T-cell (primary cell): ENCODE results near the gene CDK5R2. TPM values are rescaled to one million over a fixed set of nuclear protein-coding genes. Genes with fewer than 3 reads are reported as not detected.
A peak's percentile ranks its signal among the peaks of the same experiment; 100 is the strongest.

Source experiments
- ATAC-seq, 4 experiments: fragments of 200-7000 bp in 3 of 4; fragments of 150-1000 bp in 1 of 4; cut with Tn5 transposase; replicated peaks in 1 of 4; 1 replicate in 3 of 4; 2 replicates in 1 of 4; pipeline ENCODE4 v1.10.0; 2021; ENCODE audit warnings: moderate library complexity in 3 of 4, mild to moderate bottlenecking in 2 of 4, moderate number of reproducible peaks in 1 of 4
- CTCF ChIA-PET, 2 donors: fragments of 300-600 bp; sonication (Branson Sonifier 250); formaldehyde crosslinking; loops; one replicate each; lab custom pipeline; 2022; ENCODE audit warnings: antibody characterized with exemption in 2 of 2; lab: Charles Lee
- POLR2A ChIA-PET, 2 donors: fragments of 300-600 bp; sonication (Branson Sonifier 250); formaldehyde crosslinking; loops; one replicate each; lab custom pipeline; 2022; ENCODE audit warnings: antibody characterized with exemption in 2 of 2; lab: Charles Lee
- DNase-seq, 35 experiments: peaks; one replicate each; pipeline versions ENCODE4 v3.0.0 to v3.0.0-alpha.2; 2013 to 2023
- H3K27ac ChIP-seq: one replicate; pipeline ENCODE4 v1.5.1; 2013; ENCODE audit warnings: low read length
- H3K27me3 ChIP-seq, 2 experiments: replicated peaks in 1 of 2; 1 replicate in 1 of 2; 2 replicates in 1 of 2; pipeline versions ENCODE4 v1.6.1 to v1.7.0; 2013; ENCODE audit warnings: low read length in 1 of 2, mixed read lengths in 1 of 2; ENCODE audit not compliant: control insufficient read depth in 2 of 2, insufficient read depth in 2 of 2; ENCODE audit errors: extremely low read depth in 1 of 2
- H3K36me3 ChIP-seq, 2 donors: 1 replicate in 1 of 2; 2 replicates in 1 of 2; pipeline versions ENCODE4 v1.6.1 to v1.7.0; 2013; ENCODE audit warnings: low read length in 1 of 2; ENCODE audit not compliant: control insufficient read depth in 2 of 2, insufficient read depth in 1 of 2; ENCODE audit errors: extremely low read depth in 1 of 2
- H3K4me1 ChIP-seq, 2 experiments: 1 replicate in 1 of 2; 2 replicates in 1 of 2; pipeline versions ENCODE4 v1.6.1 to v1.7.0; 2013; ENCODE audit warnings: low read length in 2 of 2, mixed read lengths in 1 of 2; ENCODE audit not compliant: insufficient read depth in 2 of 2, control insufficient read depth in 1 of 2; ENCODE audit errors: extremely low read depth in 1 of 2
- H3K4me3 ChIP-seq, 2 donors: 1 replicate in 1 of 2; 2 replicates in 1 of 2; pipeline versions ENCODE4 v1.5.1 to v1.7.0; 2013; ENCODE audit warnings: mild to moderate bottlenecking in 2 of 2, low read length in 1 of 2, moderate library complexity in 1 of 2; ENCODE audit not compliant: control insufficient read depth in 1 of 2; ENCODE audit errors: extremely low read depth in 1 of 2
- H3K9me3 ChIP-seq: 2 replicates; pipeline ENCODE4 v1.7.0; 2013
- H3K27ac Mint-ChIP-seq, 2 donors: one replicate each; pipeline ENCODE4 v1.8.0; 2020 to 2021; ENCODE audit warnings: mild to moderate bottlenecking in 2 of 2, mixed read lengths in 2 of 2
- H3K27me3 Mint-ChIP-seq, 2 donors: one replicate each; pipeline ENCODE4 v1.8.0; 2021 to 2022; ENCODE audit warnings: mixed read lengths in 2 of 2
- H3K36me3 Mint-ChIP-seq: one replicate; pipeline ENCODE4 v1.8.0; 2021; ENCODE audit warnings: mixed read lengths
- H3K4me1 Mint-ChIP-seq, 3 donors: one replicate each; pipeline ENCODE4 v1.8.0; 2020 to 2022; ENCODE audit warnings: mixed read lengths in 3 of 3, mild to moderate bottlenecking in 1 of 3
- H3K4me3 Mint-ChIP-seq, 3 donors: one replicate each; pipeline ENCODE4 v1.8.0; 2020 to 2022; ENCODE audit warnings: mild to moderate bottlenecking in 3 of 3, mixed read lengths in 3 of 3, moderate library complexity in 3 of 3
- H3K9me3 Mint-ChIP-seq, 3 donors: one replicate each; pipeline ENCODE4 v1.8.0; 2020 to 2022; ENCODE audit warnings: mixed read lengths in 3 of 3
- WGBS: methylation state at CpG from one replicate; pipeline ENCODE4 v1.1.5; 2013; ENCODE audit warnings: missing lambda C conversion rate; ENCODE audit not compliant: insufficient coverage; 5-methylcytosine and 5-hydroxymethylcytosine counted together
- total RNA-seq, 35 experiments: library from RNA in 6 of 35; stranded (reverse) in 6 of 35; fragments of 120-200 nt in 1 of 35; gene quantifications; one replicate each; pipeline versions ENCODE4 v1.2.1 to v1.2.4 and lab custom pipeline; 2013 to 2026

CDK5R2 gene
- total RNA-seq, 5 donors from 2014 or later (not counting 1 experiment from before 2014, with no cell fraction given) = not detected

- peaks cover 10 to 47% of the 10 kb centered on the region in 2 experiments for H3K4me1 ChIP-seq
- peaks cover 13 to 81% of the 10 kb centered on the region in 2 experiments for H3K27me3 ChIP-seq
- peak overlapping the region; percentile 2 to 53 for H3K4me3 ChIP-seq
- H3K36me3 ChIP-seq = no peaks in the 10 kb centered on the region
- Mint-ChIP-seq H3K4me3 (peak overlapping the region; percentile 75 to 83 (median 77)), H3K36me3 (no peaks in the 10 kb centered on the region), H3K9me3 (no peaks in the 10 kb centered on the region), H3K27ac (peak overlapping the region in 1 of 2 donors; percentile 32), H3K4me1 (peaks cover 32 to 40% (median 40%) of the 10 kb centered on the region in 3 donors), H3K27me3 (peaks cover 66 to 78% of the 10 kb centered on the region in 2 donors)
- no peaks in the 10 kb centered on the region for H3K9me3 ChIP-seq
- WGBS = 6% methylated on average over 46 of the region's 46 CpGs
- ATAC-seq = peak; percentile 3 to 13 (median 8)
- CTCF ChIA-PET = interaction anchor here in 1 of 2 donors (0.5 to 1.1 kb wide), 5 partner anchors 14 to 175 kb away, joined by 3 to 5 read pairs (median 3); no protein-coding TSS in a partner anchor
- H3K27ac ChIP-seq = no peak overlapping the region
- no peak for DNase-seq
- POLR2A ChIA-PET = interaction anchor here in 1 of 2 donors (1.3 kb wide), 1 partner anchor 31 kb away, joined by 7 read pairs; no protein-coding TSS in a partner anchor
Measured at GRCh38 chr2:218981390-218981880, 22.0 kb downstream of the CDK5R2 start.

DNA sequence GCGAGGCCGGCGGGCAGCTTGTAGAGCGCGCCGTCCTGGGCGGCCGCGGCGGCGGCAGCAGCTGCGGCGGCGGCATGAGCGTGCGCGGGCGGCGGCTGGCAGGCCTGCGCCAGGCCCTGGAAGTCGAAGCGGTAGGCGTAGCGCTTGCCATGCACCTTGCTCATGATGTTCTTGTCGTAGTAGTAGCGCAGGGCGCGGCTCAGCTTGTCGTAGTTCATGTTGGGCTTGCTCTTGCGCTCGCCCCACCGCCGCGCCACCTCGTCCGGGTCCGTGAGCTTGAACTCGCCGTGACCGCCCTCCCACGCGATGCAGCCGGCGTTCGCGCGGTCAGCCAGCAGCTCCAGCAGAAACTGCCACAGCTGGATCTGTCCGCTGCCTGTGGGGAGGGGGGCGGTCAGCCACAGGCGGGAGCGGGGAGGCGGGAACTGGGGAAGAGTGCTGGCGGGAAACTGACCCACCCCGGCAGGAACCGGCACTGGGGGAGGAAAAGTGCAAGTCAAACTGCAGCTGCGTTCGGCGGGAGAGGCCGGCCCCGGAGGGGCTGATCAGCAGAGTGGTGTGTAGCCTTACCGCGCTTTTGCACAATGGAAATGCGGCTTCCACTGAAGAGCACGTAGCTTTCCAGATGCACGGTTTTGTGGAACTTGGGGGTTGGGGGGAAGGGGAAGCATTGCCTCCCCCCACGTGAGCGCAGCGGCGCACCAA is 22.6 kb downstream of the CDK5R2 start:
- ChIA-PET CTCF (interaction anchor here (0.5 to 1.0 kb wide), 4 partner anchors 13 to 60 kb away, joined by 3 read pairs; no protein-coding TSS in a partner anchor), POLR2A (interaction anchor here in 1 of 2 donors (1.3 kb wide), 1 partner anchor 32 kb away, joined by 7 read pairs; no protein-coding TSS in a partner anchor)
- H3K27ac Mint-ChIP-seq = no peak overlapping the region
- H3K27me3 ChIP-seq = peaks cover 13 to 87% of the 10 kb centered on the region in 2 experiments
- H3K4me1 Mint-ChIP-seq = peaks cover 32 to 40% (median 40%) of the 10 kb centered on the region in 3 donors
- no peak overlapping the region for H3K27ac ChIP-seq
- H3K4me3 ChIP-seq = peak overlapping the region; percentile 31 to 49
- 2% methylated on average over 69 of the region's 69 CpGs for WGBS
- H3K27me3 Mint-ChIP-seq = peaks cover 66 to 78% of the 10 kb centered on the region in 2 donors
- no peaks in the 10 kb centered on the region for H3K9me3 ChIP-seq
- H3K36me3 Mint-ChIP-seq = no peaks in the 10 kb centered on the region
- DNase-seq (peak in 14 of 35 experiments; percentile 12 to 60 (median 32)), ATAC-seq (peak; percentile 39 to 52 (median 43))
- H3K4me1 ChIP-seq = peaks cover 10 to 47% of the 10 kb centered on the region in 2 experiments
- no peaks in the 10 kb centered on the region for H3K9me3 Mint-ChIP-seq
- peak overlapping the region; percentile 50 to 83 (median 60) for H3K4me3 Mint-ChIP-seq
- H3K36me3 ChIP-seq = no peaks in the 10 kb centered on the region

GRCh38 chr2:218982586-218983262 is 23.3 kb downstream of the CDK5R2 start:
- ChIA-PET POLR2A (no interaction called here), CTCF (interaction anchor here (0.6 to 1.0 kb wide), 2 partner anchors 12 to 13 kb away, joined by 3 read pairs; no protein-coding TSS in a partner anchor)
- DNase-seq = no peak
- H3K4me1 ChIP-seq = peaks cover 10 to 47% of the 10 kb centered on the region in 2 experiments
- no peak for ATAC-seq
- H3K27ac ChIP-seq = no peak overlapping the region
- Mint-ChIP-seq H3K4me3 (peak overlapping the region; percentile 50 to 83 (median 60)), H3K27me3 (peaks cover 65 to 81% of the 10 kb centered on the region in 2 donors), H3K4me1 (peaks cover 32 to 40% (median 40%) of the 10 kb centered on the region in 3 donors), H3K36me3 (no peaks in the 10 kb centered on the region), H3K9me3 (no peaks in the 10 kb centered on the region), H3K27ac (peak overlapping the region in 1 of 2 donors; percentile 23)
- H3K27me3 ChIP-seq = peaks cover 17 to 94% of the 10 kb centered on the region in 2 experiments
- no peaks in the 10 kb centered on the region for H3K9me3 ChIP-seq
- H3K4me3 ChIP-seq = no peak overlapping the region
- 11% methylated on average over 25 of the region's 28 CpGs for WGBS
- H3K36me3 ChIP-seq = no peaks in the 10 kb centered on the region

- H3K4me1 ChIP-seq = peaks cover 10 to 47% of the 10 kb centered on the region in 2 experiments
- no peaks in the 10 kb centered on the region for H3K9me3 Mint-ChIP-seq
Measured at GRCh38 chr2:218983263-218983933, 23.9 kb downstream of the CDK5R2 start.

DNA sequence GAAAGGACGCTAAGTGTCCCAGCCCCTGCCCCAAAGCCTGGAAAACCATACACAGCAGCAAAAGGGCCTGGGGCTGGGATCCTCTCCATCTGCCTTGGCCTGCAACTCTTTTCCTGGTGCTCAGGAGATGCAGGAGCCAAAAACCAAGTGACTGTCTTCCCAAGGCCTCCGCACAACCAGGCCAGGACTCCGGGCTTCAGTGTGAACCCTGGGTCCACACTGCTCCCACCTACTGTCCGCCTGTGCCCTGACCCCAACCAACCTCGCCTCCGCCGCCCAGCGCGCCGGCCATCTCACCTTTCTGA is 24.4 kb downstream of the CDK5R2 start:
- peaks cover 68 to 80% of the 10 kb centered on the region in 2 donors for H3K27me3 Mint-ChIP-seq
- peaks cover 32 to 40% (median 40%) of the 10 kb centered on the region in 3 donors for H3K4me1 Mint-ChIP-seq
- no peak overlapping the region for H3K27ac Mint-ChIP-seq
- DNase-seq (no peak), ATAC-seq (no peak)
- H3K36me3 Mint-ChIP-seq = no peaks in the 10 kb centered on the region
- CTCF ChIA-PET = no interaction called here
- Histone ChIP-seq H3K36me3 (no peaks in the 10 kb centered on the region), H3K9me3 (no peaks in the 10 kb centered on the region), H3K4me3 (no peak overlapping the region), H3K27ac (no peak overlapping the region), H3K4me1 (peaks cover 10 to 47% of the 10 kb centered on the region in 2 experiments), H3K27me3 (peaks cover 19 to 94% of the 10 kb centered on the region in 2 experiments)
- POLR2A ChIA-PET = no interaction called here
- peak overlapping the region in 1 of 3 donors; percentile 83 for H3K4me3 Mint-ChIP-seq
- WGBS = 12% methylated on average over 4 of the region's 10 CpGs
- H3K9me3 Mint-ChIP-seq = no peaks in the 10 kb centered on the region

More at GRCh38 chr2:218983263-218983933, 23.9 kb downstream of the CDK5R2 start:
- Histone ChIP-seq H3K27me3 (peaks cover 19 to 94% of the 10 kb centered on the region in 2 experiments), H3K36me3 (no peaks in the 10 kb centered on the region), H3K27ac (no peak overlapping the region), H3K9me3 (no peaks in the 10 kb centered on the region), H3K4me3 (no peak overlapping the region)
- Mint-ChIP-seq H3K27me3 (peaks cover 64 to 80% of the 10 kb centered on the region in 2 donors), H3K27ac (peak overlapping the region in 1 of 2 donors; percentile 23), H3K36me3 (no peaks in the 10 kb centered on the region), H3K4me3 (peak overlapping the region in 1 of 3 donors; percentile 83), H3K4me1 (peaks cover 32 to 40% (median 40%) of the 10 kb centered on the region in 3 donors)
- no peak for DNase-seq
- WGBS = 16% methylated on average over 22 of the region's 23 CpGs
- ChIA-PET CTCF (interaction anchor here in 1 of 2 donors (0.6 kb wide), 1 partner anchor 12 kb away, joined by 3 read pairs; no protein-coding TSS in a partner anchor), POLR2A (no interaction called here)
- ATAC-seq = no peak
